ENCODE results near the gene PRAME. TPM values are rescaled to one million over a fixed set of nuclear protein-coding genes. Genes with fewer than 3 reads are reported as not detected.
"Not testable (repeated sequence)": the region's sequence is repeated elsewhere in the genome, so short reads cannot be mapped to it uniquely, and the experiment has no call there.

The PRAME gene
- total RNA-seq (1 to 10 TPM in 3 of 5 donors, not detected in 2; 1.7 to 2.7 (median 2.0) TPM), total RNA-seq (0 to 0.27 (median 0) reads per million in 29 experiments)
- not detected for total RNA-seq (2013)

DNA sequence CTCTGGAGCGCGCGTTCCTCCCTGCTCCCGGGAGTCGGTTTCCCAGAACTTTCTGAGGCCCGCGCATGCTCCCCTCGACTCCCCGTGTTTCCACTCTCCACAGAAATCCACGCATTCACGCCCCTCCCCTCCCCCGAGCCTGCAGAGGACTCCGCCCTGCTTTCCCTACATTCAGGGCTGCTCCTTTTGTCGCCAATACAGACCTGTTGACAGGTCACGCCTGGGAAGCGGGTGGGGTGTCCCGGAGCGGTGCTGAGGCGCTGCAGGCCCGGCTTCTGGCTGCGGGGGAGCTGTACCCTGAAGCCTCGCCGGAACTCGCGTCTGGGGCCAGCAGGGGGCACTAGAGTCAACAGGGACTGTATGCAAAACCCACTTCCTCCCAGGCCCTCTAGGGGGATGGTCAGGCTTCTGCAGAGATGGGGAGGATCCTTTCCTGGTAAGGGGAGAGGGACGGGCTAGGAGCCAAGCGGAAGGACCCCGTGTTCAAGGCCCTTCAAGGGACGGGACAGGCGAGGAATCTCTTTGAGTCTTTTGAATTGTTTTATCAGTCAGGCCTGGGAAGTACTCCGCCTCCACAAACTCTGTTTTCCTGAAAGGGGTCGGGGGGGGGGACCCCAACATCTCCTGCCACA is at the start of gene PRAME:
Gene PRAME (minus strand): TSS at position 294 of the 632 bp plus-strand sequence. CDS start 2,433 bp downstream, outside the sequence.
- Mint-ChIP-seq H3K27ac (no peak within 1 kb of the TSS), H3K4me1 (peaks cover 0 to 4% (median 4%) of the 10 kb centered on the region in 3 donors), H3K9me3 (no peaks in the 10 kb centered on the region), H3K36me3 (no peaks in the 10 kb centered on the region), H3K27me3 (no peaks in the 10 kb centered on the region), H3K4me3 (no peak within 1 kb of the TSS)
- no peaks in the 10 kb centered on the region for H3K36me3 ChIP-seq (ENCODE audit: control insufficient read depth in 2 of 2, extremely low read depth in 1 of 2, insufficient read depth in 1 of 2, low read length in 1 of 2)
- ChIA-PET CTCF (no interaction called here), POLR2A (no interaction called here)
- H3K4me3 ChIP-seq (ENCODE audit: control insufficient read depth in 1 of 2, extremely low read depth in 1 of 2, low read length in 1 of 2): no peak within 1 kb of the TSS
- ATAC-seq (replicated peaks in 1 of 4) (peak; percentile 50 to 75 (median 64)), DNase-seq (peak; percentile 15 to 76 (median 61))
- peaks cover 0 to 9% of the 10 kb centered on the region in 2 experiments for H3K27me3 ChIP-seq (replicated peaks in 1 of 2; ENCODE audit: control insufficient read depth in 2 of 2, extremely low read depth in 1 of 2, insufficient read depth in 2 of 2, low read length in 1 of 2)
- peaks cover 0 to 8% of the 10 kb centered on the region in 2 experiments for H3K4me1 ChIP-seq (ENCODE audit: control insufficient read depth in 1 of 2, extremely low read depth in 1 of 2, insufficient read depth in 2 of 2, low read length in 2 of 2)
- no peaks in the 10 kb centered on the region for H3K9me3 ChIP-seq
- 72% methylated on average over 24 of the region's 32 CpGs for WGBS (ENCODE audit: insufficient coverage)
- H3K27ac ChIP-seq (ENCODE audit: low read length): no peak within 1 kb of the TSS

GRCh38 chr22:22608022-22608421 is 49.0 kb upstream of the PRAME start:
- CTCF ChIA-PET; H3K4me3 ChIP-seq (ENCODE audit: control insufficient read depth in 1 of 2, extremely low read depth in 1 of 2, low read length in 1 of 2); H3K4me3 Mint-ChIP-seq; POLR2A ChIA-PET; H3K4me1 Mint-ChIP-seq; H3K27ac ChIP-seq (ENCODE audit: low read length); H3K36me3 Mint-ChIP-seq; H3K36me3 ChIP-seq (ENCODE audit: control insufficient read depth in 2 of 2, extremely low read depth in 1 of 2, insufficient read depth in 1 of 2, low read length in 1 of 2); H3K4me1 ChIP-seq (ENCODE audit: control insufficient read depth in 1 of 2, extremely low read depth in 1 of 2, insufficient read depth in 2 of 2, low read length in 2 of 2); DNase-seq; H3K9me3 ChIP-seq; H3K27me3 Mint-ChIP-seq; ATAC-seq (replicated peaks in 1 of 4); H3K27ac Mint-ChIP-seq; H3K27me3 ChIP-seq (replicated peaks in 1 of 2; ENCODE audit: control insufficient read depth in 2 of 2, extremely low read depth in 1 of 2, insufficient read depth in 2 of 2, low read length in 1 of 2); H3K9me3 Mint-ChIP-seq: not testable (repeated sequence)
- WGBS (ENCODE audit: insufficient coverage): 90% methylated on average over 2 of the region's 3 CpGs

DNA sequence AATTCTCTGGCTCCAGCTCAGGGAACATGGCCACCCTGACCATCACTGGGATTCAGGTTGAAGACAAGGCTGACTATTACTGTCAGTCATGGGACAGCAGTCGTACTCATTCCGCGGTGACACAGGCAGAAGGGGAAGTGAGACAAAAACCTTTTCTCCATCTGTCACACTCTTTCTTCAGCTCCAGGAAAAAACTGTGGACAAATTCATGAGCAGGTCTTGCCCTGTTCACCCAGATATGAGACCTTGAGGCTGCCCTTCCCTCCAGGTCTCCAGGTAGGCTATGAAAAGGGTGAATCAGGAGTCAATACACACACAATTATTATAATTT is 46.0 kb upstream of the PRAME start:
- peaks cover 0 to 3% of the 10 kb centered on the region in 2 experiments for H3K27me3 ChIP-seq (replicated peaks in 1 of 2; ENCODE audit: control insufficient read depth in 2 of 2, extremely low read depth in 1 of 2, insufficient read depth in 2 of 2, low read length in 1 of 2)

DNA sequence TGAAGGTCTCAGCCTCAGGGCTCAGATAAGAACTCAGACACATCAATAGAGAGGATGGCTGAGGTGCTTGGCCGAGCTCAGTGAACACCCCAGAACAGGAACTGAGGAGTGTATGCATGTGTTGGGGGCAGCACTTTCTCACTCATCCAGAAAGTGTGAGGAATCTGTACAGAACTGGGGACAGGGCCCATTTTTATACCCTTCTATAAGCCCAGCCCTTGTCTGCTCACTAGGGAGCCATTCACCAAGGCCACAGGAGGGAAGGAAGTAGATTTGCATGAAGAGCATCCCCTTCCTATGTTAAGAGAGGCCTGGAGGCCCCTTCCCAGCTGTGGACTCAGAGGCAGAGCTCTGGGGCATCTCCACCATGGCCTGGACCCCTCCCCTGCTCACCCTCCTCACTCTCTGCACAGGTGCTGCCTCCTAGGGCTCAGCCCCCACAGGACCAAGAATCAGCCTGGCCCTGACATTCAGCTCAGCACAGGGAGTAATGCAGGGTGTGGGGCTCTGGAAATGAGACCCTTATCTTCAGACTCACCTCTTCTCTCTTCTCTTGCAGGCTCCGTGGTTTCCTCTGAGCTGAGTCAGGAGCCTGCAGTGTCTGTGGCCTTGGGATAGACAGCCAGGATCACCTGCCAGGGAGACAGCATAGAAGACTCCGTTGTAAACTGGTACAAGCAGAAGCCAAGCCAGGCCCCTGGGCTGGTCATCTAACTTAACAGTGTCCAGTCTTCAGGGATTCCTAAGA is 45.4 kb upstream of the PRAME start:
- POLR2A ChIA-PET: no interaction called here
- Mint-ChIP-seq H3K27me3 (peaks cover 0 to 3% of the 10 kb centered on the region in 2 donors), H3K27ac (no peak overlapping the region), H3K4me3 (no peak overlapping the region), H3K4me1 (peaks cover 0 to 2% (median 0%) of the 10 kb centered on the region in 3 donors), H3K9me3 (peaks cover 0 to 4% (median 2%) of the 10 kb centered on the region in 3 donors), H3K36me3 (no peaks in the 10 kb centered on the region)
- Histone ChIP-seq H3K9me3 (no peaks in the 10 kb centered on the region), H3K27ac (ENCODE audit: low read length) (no peak overlapping the region), H3K36me3 (ENCODE audit: control insufficient read depth in 2 of 2, extremely low read depth in 1 of 2, insufficient read depth in 1 of 2, low read length in 1 of 2) (no peaks in the 10 kb centered on the region), H3K27me3 (replicated peaks in 1 of 2; ENCODE audit: control insufficient read depth in 2 of 2, extremely low read depth in 1 of 2, insufficient read depth in 2 of 2, low read length in 1 of 2) (peaks cover 0 to 3% of the 10 kb centered on the region in 2 experiments), H3K4me3 (ENCODE audit: control insufficient read depth in 1 of 2, extremely low read depth in 1 of 2, low read length in 1 of 2) (no peak overlapping the region), H3K4me1 (ENCODE audit: control insufficient read depth in 1 of 2, extremely low read depth in 1 of 2, insufficient read depth in 2 of 2, low read length in 2 of 2) (no peaks in the 10 kb centered on the region)
- CTCF ChIA-PET: interaction anchor here in 1 of 2 donors (0.6 kb wide), 1 partner anchor 130 kb away, joined by 3 read pairs; no protein-coding TSS in a partner anchor
- ATAC-seq (replicated peaks in 1 of 4) (no peak), DNase-seq (no peak)
- 72% methylated on average over 2 of the region's 3 CpGs for WGBS (ENCODE audit: insufficient coverage)

More for the DNA sequence above, 46.0 kb upstream of the PRAME start:
- no peak overlapping the region for H3K27ac Mint-ChIP-seq
- POLR2A ChIA-PET: no interaction called here
- peaks cover 0 to 3% of the 10 kb centered on the region in 2 donors for H3K27me3 Mint-ChIP-seq
- no peak overlapping the region for H3K4me3 ChIP-seq (ENCODE audit: control insufficient read depth in 1 of 2, extremely low read depth in 1 of 2, low read length in 1 of 2)
- no peaks in the 10 kb centered on the region for H3K36me3 ChIP-seq (ENCODE audit: control insufficient read depth in 2 of 2, extremely low read depth in 1 of 2, insufficient read depth in 1 of 2, low read length in 1 of 2)
- H3K36me3 Mint-ChIP-seq: no peaks in the 10 kb centered on the region
- no peak overlapping the region for H3K27ac ChIP-seq (ENCODE audit: low read length)
- H3K4me3 Mint-ChIP-seq: no peak overlapping the region
- no peaks in the 10 kb centered on the region for H3K9me3 ChIP-seq
- no peak for DNase-seq
- H3K4me1 Mint-ChIP-seq: peaks cover 0 to 2% (median 0%) of the 10 kb centered on the region in 3 donors
- no peaks in the 10 kb centered on the region for H3K4me1 ChIP-seq (ENCODE audit: control insufficient read depth in 1 of 2, extremely low read depth in 1 of 2, insufficient read depth in 2 of 2, low read length in 2 of 2)
- no peak for ATAC-seq (replicated peaks in 1 of 4)
- WGBS (ENCODE audit: insufficient coverage): no CpG with 5 or more reads among the region's 3 CpGs
- CTCF ChIA-PET: interaction anchor here in 1 of 2 donors (0.6 kb wide), 1 partner anchor 130 kb away, joined by 3 read pairs; no protein-coding TSS in a partner anchor
- H3K9me3 Mint-ChIP-seq: peaks cover 0 to 4% (median 2%) of the 10 kb centered on the region in 3 donors

DNA sequence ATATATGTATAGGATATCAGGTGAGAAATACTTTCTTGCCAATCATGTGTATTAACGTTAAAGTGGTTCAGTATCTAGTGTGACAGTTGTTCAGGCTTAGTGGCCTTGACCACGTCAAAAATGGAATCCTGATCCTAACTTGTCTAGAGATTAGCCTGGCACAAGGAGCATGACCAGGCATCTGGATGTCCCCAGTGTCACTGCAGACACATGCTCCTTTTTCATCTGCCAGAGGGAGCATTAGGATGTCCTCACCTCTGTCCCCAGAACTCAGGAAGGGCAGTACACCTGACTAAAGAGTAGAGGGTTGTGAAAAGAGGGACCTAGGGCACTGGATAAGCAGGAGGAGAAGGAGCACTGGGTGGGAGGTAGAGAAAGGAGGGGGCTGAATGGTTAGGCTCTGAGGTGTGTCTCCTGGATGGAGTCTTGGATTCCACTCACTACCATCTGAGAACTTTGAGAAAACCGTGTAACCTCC is 44.4 kb upstream of the PRAME start:
- ChIA-PET CTCF (no interaction called here), POLR2A (no interaction called here)
- Histone ChIP-seq H3K36me3 (ENCODE audit: control insufficient read depth in 2 of 2, extremely low read depth in 1 of 2, insufficient read depth in 1 of 2, low read length in 1 of 2) (no peaks in the 10 kb centered on the region), H3K27ac (ENCODE audit: low read length) (no peak overlapping the region), H3K4me3 (ENCODE audit: control insufficient read depth in 1 of 2, extremely low read depth in 1 of 2, low read length in 1 of 2) (no peak overlapping the region), H3K9me3 (no peaks in the 10 kb centered on the region), H3K4me1 (ENCODE audit: control insufficient read depth in 1 of 2, extremely low read depth in 1 of 2, insufficient read depth in 2 of 2, low read length in 2 of 2) (no peaks in the 10 kb centered on the region), H3K27me3 (replicated peaks in 1 of 2; ENCODE audit: control insufficient read depth in 2 of 2, extremely low read depth in 1 of 2, insufficient read depth in 2 of 2, low read length in 1 of 2) (peaks cover 0 to 6% of the 10 kb centered on the region in 2 experiments)
- H3K9me3 Mint-ChIP-seq: peaks cover 0 to 4% (median 2%) of the 10 kb centered on the region in 3 donors
- H3K27ac Mint-ChIP-seq: no peak overlapping the region
- ATAC-seq (replicated peaks in 1 of 4): no peak
- WGBS (ENCODE audit: insufficient coverage): no CpG with 5 or more reads among the region's 3 CpGs
- no peak overlapping the region for H3K4me3 Mint-ChIP-seq
- DNase-seq: no peak
- no peaks in the 10 kb centered on the region for H3K36me3 Mint-ChIP-seq
- H3K4me1 Mint-ChIP-seq: peaks cover 0 to 2% (median 0%) of the 10 kb centered on the region in 3 donors
- peaks cover 0 to 3% of the 10 kb centered on the region in 2 donors for H3K27me3 Mint-ChIP-seq

- Histone ChIP-seq H3K27me3 (replicated peaks in 1 of 2; ENCODE audit: control insufficient read depth in 2 of 2, extremely low read depth in 1 of 2, insufficient read depth in 2 of 2, low read length in 1 of 2) (peaks cover 0 to 9% of the 10 kb centered on the region in 2 experiments), H3K4me3 (ENCODE audit: control insufficient read depth in 1 of 2, extremely low read depth in 1 of 2, low read length in 1 of 2) (no peak overlapping the region), H3K4me1 (ENCODE audit: control insufficient read depth in 1 of 2, extremely low read depth in 1 of 2, insufficient read depth in 2 of 2, low read length in 2 of 2) (no peaks in the 10 kb centered on the region), H3K27ac (ENCODE audit: low read length) (no peak overlapping the region), H3K36me3 (ENCODE audit: control insufficient read depth in 2 of 2, extremely low read depth in 1 of 2, insufficient read depth in 1 of 2, low read length in 1 of 2) (no peaks in the 10 kb centered on the region), H3K9me3 (no peaks in the 10 kb centered on the region)
- no peaks in the 10 kb centered on the region for H3K36me3 Mint-ChIP-seq
- ATAC-seq (replicated peaks in 1 of 4) (no peak), DNase-seq (no peak)
- ChIA-PET CTCF (no interaction called here), POLR2A (no interaction called here)
- H3K9me3 Mint-ChIP-seq: no peaks in the 10 kb centered on the region
- no peaks in the 10 kb centered on the region for H3K4me1 Mint-ChIP-seq
- peaks cover 0 to 3% of the 10 kb centered on the region in 2 donors for H3K27me3 Mint-ChIP-seq
- H3K27ac Mint-ChIP-seq: no peak overlapping the region
- WGBS (ENCODE audit: insufficient coverage): 87% methylated on average over 6 of the region's 6 CpGs
- H3K4me3 Mint-ChIP-seq: no peak overlapping the region
These were observed 41.6 kb upstream of the PRAME start for GRCh38 chr22:22600531-22601261.

Data from T-cell (primary cell).